ENCODE data around the gene MT1F.
"Not testable (repeated sequence)": the region's sequence is repeated elsewhere in the genome, so short reads cannot be mapped to it uniquely, and the experiment has no call there.

The MT1F gene

DNA sequence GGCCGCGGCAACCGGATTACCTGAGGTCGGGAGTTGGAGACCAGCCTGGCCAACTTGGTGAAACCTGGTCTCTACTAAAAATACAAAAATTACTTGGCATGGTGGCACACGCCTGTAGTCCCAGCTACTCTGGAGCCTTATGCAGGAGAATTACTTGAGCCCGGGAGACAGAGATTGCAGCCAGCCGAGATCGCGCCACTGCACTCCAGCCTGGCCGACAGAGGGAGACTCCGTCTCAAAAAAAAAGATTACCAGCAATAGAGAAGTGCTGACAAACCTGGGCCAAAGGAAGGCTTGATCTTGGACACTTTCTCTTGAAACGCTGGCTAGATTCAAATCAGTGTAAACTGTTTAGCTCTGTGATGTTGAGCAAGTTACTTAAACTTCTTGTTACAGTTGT, 16.2 kb downstream of the MT1F start:
- peak; percentile 30 for DNase-seq

DNA sequence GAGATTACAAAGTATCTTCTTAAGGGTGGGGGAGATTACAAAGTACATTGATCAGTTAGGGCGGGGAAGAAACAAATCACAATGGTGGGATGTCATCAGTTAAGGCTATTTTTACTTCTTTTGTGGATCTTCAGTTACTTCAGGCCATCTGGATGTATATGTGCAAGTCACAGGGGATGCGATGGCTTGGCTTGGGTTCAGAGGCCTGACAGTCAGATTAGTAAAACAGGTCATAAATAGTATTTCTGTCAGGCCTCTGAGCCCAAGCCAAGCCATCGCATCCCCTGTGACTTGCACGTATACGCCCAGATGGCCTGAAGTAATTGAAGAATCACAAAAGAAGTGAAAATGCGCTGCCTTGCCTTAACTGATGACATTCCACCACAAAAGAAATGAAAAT, 16.8 kb downstream of the MT1F start:
- DNase-seq = not testable (repeated sequence)

DNA sequence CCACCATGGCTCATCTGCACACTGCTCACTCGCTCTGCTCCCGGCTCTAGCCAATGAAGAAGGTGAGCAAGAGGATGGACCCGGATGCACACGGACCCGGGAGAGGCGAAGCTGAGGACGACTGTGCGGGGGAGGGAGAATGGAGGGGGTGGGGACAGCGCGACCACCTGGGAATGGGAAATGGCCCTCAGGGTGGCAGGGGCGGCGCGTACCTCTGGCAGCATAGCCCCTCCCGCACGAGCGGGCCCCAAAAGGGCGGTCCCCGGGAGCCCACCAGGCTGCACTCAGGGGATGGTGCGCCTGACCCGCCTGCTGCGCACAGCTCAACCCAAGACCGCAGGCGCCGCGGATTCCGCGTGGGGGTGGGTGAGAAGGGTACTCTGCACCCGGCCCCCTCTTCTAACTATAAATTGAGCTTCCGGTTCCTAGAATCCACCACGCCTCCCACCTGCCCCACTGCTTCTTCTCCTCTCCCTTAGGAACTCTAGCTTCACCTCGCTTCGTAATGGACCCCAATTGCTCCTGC, 18.0 kb downstream of the MT1F start:
- no peak for DNase-seq

DNA sequence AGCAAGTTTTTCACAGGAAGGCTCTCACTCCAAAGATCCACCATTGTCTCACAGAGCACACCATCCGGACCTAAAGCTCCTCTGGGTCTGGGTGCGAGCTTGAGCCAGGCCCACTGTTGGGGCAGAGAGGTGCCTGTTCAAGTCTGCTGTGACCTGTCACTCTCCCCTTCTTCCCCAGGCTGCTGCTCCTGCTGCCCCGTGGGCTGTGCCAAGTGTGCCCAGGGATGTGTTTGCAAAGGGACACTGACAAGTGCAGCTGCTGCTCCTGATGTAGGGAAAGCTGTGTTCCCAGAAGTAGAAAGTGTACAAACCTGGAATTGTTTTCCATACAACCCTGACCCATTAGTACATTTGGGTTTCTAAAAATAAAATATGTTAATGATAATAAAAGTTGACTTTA, 19.7 kb downstream of the MT1F start:
- no peak for DNase-seq

DNA sequence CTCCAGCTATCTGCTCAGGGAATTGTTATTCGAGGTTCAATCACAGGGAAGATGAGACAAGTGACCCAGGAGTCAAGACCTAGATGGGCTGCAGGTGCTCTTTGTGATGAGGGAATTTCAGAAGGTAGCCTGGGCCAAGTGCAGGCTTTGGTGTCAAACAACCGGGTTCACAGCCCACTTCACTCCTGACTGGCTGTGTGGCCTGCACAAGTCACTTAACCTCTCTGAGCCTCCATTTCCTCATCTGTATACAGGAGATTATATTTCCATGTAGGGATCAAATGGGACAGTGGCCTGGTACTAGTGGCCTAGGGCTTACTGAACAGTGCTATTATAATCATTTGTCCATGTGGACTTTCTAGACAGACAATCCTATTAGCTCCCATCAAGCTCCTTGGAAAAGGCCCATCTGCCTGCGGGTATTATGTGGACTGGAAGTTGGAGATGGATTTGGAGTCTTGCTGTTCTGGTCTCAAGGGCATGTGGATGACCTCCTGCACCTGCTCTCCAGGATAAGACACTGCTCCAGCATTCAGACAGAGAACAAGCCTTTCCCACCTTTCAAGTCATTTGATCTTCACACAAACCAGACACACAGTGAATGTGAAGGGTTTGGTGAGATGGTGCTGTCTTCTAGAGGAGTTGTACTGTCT, 21.4 kb downstream of the MT1F start:
- no peak for DNase-seq

DNA sequence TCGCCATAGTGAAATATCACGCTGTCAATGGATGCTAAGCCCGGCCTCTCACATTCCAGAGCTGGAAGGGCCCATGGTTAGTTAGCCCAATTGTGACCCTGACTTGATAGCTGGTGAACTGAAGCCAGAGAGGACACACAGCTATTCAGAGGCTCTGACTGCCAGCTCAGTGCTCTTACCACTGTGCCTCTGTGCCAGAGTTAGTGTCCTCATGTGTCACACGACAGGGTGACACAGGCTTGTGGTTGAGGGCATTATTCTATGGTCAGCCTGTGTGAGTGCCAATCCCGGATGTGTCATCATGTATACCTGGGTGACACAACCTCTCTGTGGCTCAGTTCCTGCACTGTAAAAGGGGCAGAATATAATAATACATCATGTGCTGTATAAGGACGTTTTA, 22.1 kb downstream of the MT1F start:
- DNase-seq = no peak

DNA sequence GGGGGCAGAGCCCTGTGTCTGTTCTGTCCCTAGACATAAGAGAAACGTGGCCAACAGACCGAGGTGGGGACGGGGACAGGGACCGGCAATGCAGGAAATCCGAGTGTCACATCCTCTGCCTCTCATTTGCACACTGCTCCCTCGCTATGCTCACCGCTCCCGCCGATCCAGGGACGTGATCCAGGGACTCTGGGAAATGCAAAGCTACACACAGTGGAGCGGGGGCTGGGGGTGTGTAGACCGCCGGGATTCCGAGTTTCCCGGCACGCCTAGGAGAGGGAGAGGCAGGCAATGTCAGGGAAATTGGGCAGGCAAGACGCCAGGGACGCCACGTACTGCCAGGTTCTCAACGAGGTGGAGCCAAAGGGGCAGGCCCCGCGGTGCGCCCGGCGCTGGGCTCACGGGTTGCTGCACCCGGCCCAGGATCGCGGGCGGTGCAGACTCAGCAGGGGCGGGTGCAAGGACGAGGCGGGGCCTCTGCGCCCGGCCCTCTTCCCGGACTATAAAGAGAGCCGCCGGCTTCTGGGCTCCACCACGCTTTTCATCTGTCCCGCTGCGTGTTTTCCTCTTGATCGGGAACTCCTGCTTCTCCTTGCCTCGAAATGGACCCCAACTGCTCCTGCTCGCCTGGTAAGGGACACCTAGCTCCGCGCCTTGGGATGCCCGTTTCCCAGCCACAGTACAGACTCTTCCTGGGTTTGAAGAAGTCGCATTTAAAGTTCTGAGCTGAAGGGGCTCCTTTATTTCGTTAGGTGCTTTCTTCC, 24.4 kb downstream of the MT1F start, which contains the start of gene MT1X:
TSS of gene MT1X (plus strand) at position 532 of the 764 bp plus-strand sequence. CDS start at position 603, 71 bp downstream.
- DNase-seq = peak; percentile 92

DNA sequence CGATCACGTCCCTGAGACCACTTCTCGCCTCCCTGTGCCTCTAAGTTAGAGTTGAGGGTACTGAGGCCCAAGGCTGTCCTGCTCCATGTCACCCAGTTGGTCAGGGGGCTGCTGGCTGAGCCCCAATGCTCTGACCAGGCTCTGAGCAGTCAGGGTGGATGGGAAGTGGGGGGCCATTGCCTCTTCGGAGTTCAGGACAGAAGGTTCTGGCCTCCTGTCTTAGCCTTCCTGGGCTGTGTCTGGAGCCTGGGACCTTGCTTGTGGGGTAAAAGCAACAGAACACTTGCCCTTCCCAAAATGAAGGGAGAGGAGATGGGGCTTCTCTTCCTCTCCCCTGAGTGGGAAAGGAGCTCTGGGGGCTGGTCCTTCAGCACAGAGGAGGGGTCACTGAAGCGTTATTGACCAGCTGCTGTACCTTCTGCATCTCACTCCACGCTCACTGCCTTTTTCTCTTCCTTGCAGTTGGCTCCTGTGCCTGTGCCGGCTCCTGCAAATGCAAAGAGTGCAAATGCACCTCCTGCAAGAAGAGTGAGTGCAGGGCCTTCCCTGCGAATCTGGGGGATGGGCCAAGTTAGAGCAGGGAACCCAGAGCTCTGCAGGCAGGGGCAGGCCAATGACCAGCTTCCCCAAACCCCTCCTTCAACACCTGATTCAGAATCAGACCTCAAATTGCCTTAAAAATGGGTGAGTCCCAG, 25.1 kb downstream of the MT1F start:
- no peak for DNase-seq

DNA sequence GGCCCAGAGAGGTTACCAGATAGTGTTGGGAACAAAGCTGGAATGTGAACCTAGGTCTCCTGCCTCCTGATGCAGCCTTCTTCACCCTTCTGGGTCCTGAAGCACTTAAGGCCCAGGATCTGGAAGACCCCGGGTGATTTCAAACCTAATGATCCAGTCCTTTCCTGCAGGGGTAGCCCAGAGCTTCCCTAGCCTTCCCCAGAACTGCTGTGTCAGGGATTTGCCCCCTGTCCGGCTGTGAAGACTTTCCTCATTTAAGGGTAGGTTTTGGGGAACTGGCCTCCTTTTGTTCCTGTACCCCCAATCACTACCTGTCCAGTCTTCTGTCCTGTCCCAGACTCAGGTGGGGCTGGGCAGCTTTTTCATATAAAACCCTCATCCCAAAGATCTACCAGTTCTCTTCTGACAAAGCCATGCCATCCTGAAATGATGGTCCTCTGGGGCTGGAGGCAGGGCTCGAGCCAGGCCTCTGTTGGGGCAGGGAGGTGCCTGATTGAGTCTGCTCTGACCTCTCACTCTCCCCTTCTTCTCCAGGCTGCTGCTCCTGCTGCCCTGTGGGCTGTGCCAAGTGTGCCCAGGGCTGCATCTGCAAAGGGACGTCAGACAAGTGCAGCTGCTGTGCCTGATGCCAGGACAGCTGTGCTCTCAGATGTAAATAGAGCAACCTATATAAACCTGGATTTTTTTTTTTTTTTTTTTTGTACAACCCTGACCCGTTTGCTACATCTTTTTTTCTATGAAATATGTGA, 25.8 kb downstream of the MT1F start:
- DNase-seq = no peak

DNA sequence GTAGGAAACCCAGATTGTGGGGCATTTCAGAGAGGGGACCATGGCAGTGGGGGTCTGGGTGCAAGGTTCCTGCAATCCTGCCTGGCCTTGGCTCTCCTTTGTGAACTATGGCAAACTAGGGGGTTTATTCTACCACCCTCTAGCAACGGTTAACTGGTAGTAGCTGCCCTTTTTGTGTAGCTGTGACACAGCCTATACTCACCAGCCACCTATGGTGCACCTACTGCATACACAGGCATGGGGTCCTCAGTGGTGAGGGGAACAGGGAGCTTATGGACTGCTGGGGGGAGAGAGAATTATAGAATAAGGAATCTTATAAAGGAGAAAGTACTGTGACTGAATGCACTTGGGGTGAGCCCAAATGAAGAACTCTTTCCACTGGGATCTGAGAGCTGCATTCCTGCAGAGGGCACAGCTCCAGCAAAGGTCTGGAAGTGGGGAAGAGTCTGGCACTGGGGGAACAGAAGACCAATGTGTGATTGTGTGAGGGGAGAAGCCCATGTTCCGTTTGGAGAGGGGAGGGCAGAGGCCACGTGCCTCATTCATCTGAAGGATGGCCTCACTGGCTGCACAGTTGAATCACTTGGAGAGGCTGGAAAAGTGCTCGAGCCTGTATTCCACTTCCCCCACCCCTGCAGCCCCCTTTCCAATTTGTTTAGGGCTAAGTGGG, 26.6 kb downstream of the MT1F start:
- no peak for DNase-seq

DNA sequence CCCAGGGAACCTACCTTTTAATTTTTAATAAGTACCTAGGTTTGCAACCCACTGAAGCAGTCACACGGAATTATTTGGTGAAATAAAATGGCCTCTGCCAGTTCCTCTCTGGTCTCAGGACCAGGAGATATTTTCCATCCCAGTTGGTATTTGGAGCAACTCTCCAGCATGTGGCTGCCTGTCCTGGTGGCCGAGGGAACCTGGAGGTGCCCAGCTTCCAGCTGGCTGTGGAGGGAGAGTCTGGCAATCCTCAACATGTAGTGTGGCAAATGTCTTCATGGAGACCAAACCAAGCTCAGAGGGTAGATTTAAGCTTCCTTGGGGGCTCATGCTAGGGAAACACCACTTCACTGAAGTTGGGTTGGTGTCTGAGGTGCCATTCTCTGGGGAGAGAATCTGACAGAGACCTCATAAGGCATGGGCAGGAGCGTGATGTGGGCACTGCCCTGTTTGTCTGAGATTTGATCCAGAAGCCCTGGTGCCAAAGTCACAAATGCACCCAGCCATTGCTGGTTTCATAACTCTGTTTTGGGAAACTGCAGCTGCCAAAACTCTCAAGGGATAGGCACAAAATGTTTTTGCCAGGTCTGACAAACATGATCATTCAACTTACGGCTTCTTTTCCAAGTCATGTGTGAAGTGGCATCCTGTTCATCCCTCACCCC, 27.3 kb downstream of the MT1F start:
- DNase-seq = no peak

DNA sequence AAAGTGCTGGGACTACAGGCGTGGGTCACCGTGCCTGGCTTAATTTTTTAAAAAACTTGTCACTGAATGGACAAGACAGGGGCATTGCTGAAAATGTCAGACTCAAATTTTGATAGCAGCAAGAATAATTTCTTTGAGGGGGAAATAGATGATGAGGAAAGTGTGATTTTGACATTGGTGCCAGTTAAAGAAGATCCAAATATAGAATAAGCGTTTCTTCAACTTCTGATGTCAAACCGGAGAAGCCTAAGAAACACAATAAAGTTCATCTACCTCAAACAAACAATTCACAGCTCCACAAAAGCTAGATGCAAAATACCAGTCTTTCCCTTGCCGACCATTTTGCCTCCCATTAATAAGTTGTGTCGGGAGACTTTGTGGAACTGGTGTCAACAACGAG, 29.0 kb downstream of the MT1F start:
- no peak for DNase-seq

DNA sequence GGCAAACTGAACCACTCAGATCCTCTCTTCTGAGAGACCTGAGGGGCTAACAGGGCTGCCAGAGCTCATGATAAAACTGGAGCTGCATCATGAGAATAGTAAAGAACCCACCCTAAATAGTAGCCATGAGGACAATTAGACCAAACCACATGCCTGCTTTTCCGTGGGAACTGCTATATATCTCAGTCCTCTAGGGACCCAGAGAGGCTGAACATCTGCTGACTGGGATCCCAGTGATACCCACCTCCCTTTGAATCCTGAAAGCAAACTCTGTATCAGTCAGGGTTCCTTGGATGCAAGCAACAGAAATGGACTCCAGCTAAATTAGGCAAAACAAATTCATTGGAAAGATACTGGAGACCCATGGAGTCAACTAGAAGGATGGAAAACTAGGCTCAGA, 31.0 kb downstream of the MT1F start:
- no peak for DNase-seq

DNA sequence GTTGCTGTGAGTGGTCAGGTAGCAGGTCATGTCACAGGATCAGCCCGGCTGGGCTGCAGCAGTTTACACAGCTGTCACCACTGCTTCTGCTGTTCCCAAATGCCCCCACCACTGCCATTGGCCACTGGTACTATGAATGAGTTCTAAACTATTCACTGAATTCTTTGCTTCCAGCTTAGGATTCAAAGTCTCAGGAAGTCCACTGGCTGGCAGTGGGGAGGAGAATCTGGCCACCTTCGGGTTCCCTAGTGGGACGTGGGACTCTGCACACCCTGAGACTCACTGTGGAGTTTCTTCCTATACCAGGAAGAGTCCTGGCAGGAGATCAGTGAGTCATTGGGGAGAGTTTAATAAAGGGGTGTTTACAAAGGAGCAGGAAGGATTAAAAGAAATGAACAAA, 31.4 kb downstream of the MT1F start:
- no peak for DNase-seq

DNA sequence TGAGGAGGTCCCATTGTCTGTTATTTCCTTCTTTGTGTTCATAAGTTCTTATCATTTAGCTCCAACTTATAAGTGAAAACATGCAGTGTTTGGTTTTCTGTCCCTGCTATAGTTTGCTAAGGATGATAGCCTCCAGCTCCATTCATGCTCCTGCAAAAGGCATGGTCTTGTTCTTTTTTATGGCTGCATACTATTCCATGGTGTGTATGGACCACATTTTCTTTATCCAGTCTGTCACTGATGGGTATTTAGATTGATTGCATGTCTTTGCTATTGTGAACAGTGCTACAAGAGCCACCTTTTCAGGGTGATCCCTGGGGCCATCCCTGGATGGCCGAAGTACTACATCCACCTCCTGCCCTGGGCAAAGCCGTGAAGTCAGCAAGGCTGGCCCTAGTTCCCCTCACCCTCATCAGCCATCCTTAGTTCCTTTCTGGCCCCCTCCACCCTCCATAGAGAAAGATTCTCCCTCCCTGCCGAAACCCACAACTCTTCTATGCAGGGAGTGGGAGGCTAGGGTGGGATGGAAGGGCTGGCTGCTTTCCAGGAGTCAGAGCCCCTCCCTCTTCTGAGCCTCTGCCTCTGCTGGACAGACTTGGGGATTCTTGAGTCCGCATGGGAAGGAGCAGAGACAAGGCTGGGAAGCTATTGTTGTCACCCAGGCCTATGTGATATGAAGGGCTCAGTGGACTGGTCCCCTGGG, 32.8 kb downstream of the MT1F start:
- no peak for DNase-seq

DNA sequence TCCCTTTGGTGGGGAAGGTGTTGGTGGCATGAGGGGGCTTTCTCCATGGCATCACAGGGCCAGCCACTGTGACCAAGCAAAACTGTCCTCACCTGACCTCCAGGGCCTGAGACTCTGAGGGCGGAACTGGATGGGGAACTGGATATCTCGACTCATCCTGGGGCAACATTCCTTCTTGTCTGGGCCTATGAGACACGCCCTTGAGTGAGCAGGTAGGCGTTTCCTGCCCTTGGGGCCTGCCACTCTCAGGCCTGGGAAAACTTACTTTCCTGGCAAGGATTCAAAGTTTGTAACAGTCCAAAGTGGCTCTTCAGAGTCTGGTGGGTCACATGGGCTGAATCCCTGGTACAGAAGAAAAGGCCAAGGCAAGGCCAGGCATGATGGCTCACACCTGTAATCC, 34.1 kb downstream of the MT1F start:
- DNase-seq = peak; percentile 29

DNA sequence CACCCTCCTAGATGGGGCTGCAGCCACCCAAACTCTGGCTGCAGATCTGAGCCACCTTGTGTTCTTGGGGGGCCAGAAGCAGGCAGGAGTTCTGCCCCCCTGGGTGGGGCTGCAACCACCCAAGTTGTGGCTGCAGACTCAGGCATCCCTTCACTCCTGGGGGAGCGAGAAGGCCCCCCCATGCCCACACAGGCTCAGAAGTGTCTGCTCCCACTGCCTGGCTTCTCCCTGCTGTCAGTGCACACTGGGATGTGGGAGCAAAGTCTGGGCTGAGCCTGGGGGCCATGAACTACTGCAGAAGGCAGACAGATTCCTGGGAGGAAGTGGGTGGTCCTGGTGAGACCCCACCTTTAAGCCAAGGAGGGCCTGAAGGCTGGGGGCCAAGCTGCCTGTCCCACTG, 37.5 kb downstream of the MT1F start:
- DNase-seq = no peak

DNA sequence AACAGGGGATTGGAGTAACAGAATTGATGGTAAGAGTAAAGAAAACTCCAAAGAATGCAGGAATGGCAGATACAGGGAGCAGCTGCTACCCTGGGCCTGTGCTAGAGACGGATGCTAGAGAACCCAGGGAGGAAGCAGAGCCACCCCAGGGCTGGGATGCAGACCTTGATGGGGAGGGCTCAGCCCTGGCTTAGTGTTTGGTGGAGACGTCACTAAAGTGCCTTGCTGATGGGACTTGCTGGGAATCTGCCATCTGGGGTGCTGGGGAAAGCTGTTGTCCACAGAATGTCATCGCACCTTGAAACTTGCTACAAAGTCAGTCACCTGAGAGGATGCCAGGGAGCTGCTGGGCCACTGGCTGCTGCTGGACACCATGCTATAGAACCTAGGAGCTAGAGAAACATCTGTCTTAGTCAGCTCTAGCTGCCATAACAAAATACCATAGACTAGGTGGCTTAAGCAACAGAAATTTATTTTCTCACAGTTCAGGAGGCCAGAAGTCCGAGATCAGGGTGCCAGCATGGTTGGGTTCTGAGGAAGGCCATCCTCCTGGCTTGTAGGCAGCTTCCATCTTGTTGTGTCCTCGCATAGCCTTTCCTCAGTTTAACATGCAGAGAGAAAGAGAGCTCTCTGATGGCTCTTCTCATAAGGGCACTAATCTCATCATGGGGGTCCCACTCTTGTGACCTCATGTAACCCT, 39.8 kb downstream of the MT1F start:
- DNase-seq = no peak

DNA sequence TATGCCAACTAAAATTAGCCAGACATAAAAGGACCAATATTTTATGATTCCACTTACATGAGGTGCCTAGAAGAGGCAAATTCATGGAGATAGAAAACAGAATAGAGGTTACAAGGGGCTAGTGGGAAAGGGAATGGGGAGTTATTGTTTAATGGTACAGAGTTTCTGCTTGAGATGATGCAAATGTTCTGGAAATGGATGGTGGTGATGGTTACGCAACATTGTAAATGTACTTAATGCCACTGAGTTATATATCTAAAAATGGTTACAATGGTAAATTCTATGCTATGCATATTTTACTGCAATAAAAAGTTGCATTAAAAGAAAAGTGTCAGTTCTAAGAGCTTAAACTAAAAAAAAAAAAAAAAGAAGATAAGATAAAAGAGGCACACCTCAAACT, 42.4 kb downstream of the MT1F start:
- DNase-seq = no peak

DNA sequence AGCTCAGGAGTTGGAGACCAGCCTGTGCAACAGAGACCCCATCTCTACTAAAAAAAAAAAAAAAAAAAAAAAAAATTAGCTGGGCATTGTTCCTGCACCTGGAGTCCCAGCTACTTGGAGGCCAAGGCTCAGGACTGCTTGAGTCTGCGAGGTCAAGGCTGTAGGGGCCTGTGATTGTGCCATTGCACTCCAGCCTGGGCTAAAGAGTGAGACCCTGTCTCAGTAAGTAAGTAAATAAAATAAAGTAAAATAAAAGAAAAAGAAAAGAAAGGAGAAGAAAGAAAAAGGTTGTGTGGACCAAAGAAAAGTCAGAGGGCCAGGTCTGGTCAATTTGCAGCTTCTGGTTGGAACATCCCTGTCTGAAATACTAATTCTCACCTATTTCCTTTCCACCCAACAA, 42.9 kb downstream of the MT1F start:
- DNase-seq = no peak

DNA sequence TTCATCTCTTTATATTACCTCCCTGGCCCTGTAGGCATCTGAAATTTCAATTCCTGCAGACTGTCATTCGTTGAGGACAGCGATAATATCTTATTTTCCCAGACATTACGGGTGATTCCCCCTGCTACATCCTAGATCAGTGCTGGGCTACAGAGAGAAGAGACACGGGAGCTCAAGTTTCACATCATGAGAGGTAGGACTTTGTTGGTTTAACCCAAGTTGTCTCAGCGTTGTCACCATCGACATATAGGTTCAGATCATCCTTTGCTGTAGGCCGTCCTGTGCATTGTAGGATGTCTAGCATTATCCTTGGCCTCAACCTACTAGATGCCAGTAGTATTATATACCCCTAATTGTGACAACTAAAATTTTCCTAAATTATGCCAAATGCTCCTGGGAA, 43.8 kb downstream of the MT1F start:
- DNase-seq = no peak

Measured in fibroblast of skin of right quadriceps (primary cell).